OCI-M2 (cell line): ENCODE data around the gene HHIPL1.
"Not testable (repeated sequence)": the region's sequence is repeated elsewhere in the genome, so short reads cannot be mapped to it uniquely, and the experiment has no call there.

Experiments
- DNase-seq: peaks from one replicate; lab custom pipeline; 2025; ENCODE audit not compliant: unreplicated experiment; lab: John Stamatoyannopoulos, UW

The HHIPL1 gene

GRCh38 chr14:99658218-99658845 is 13.4 kb downstream of the HHIPL1 start:
- no peak for DNase-seq

- DNase-seq, result no peak
These were observed 14.4 kb downstream of the HHIPL1 start for GRCh38 chr14:99659333-99659741.

- DNase-seq, result no peak
These were observed 15.2 kb downstream of the HHIPL1 start for GRCh38 chr14:99660006-99660566.

GRCh38 chr14:99660794-99661193 is 15.9 kb downstream of the HHIPL1 start:
- DNase-seq, result no peak

- not testable (repeated sequence) for DNase-seq
These were observed 16.3 kb downstream of the HHIPL1 start for GRCh38 chr14:99661206-99661605.

GRCh38 chr14:99662846-99663245 is 17.9 kb downstream of the HHIPL1 start:
- no peak for DNase-seq

- DNase-seq, result no peak
These were observed 18.6 kb downstream of the HHIPL1 start for GRCh38 chr14:99663386-99664057.

GRCh38 chr14:99664058-99664936 is 19.4 kb downstream of the HHIPL1 start:
- no peak for DNase-seq

GRCh38 chr14:99664937-99665273 is 20.0 kb downstream of the HHIPL1 start:
- no peak for DNase-seq

GRCh38 chr14:99666533-99666932 is 21.6 kb downstream of the HHIPL1 start:
- DNase-seq, result no peak

GRCh38 chr14:99667045-99667444 is 22.1 kb downstream of the HHIPL1 start:
- no peak for DNase-seq

- DNase-seq, result no peak
These were observed 22.9 kb downstream of the HHIPL1 start for GRCh38 chr14:99667821-99668220.

GRCh38 chr14:99668307-99669295 is 23.7 kb downstream of the HHIPL1 start:
- no peak for DNase-seq

GRCh38 chr14:99670361-99671234 is 25.7 kb downstream of the HHIPL1 start:
- no peak for DNase-seq

- DNase-seq, result no peak
These were observed 26.6 kb downstream of the HHIPL1 start for GRCh38 chr14:99671235-99672224.

- no peak for DNase-seq
These were observed 27.8 kb downstream of the HHIPL1 start for GRCh38 chr14:99672506-99673304.

GRCh38 chr14:99673305-99674063 is 28.6 kb downstream of the HHIPL1 start:
- DNase-seq, result no peak
